BJ (cell line): Measurements from ENCODE around the gene LRP1B. TPM values are rescaled to one million over a fixed set of nuclear protein-coding genes. Genes with fewer than 3 reads are reported as not detected.

ENCODE experiments used
- CTCF ChIA-PET: fragments of 350-600 bp; formaldehyde crosslinking; extraction: SDS; loops from one replicate; lab custom pipeline; 2021; ENCODE audit warnings: antibody characterized with exemption, inconsistent platforms; lab: Yijun Ruan, JAX
- POLR2A ChIA-PET: fragments of 300-600 bp; sonication (Branson Sonifier 250); formaldehyde crosslinking; extraction: SDS; loops from one replicate; lab custom pipeline; 2021; ENCODE audit warnings: antibody characterized with exemption; lab: Charles Lee
- DNase-seq: peaks from one replicate; pipeline ENCODE4 v3.0.0-alpha.2; 2011; ENCODE audit warnings: low read depth
- H3K27me3 ChIP-seq: 2 replicates; pipeline ENCODE4 v1.6.0; 2011; ENCODE audit warnings: low read length; ENCODE audit not compliant: control insufficient read depth, insufficient read depth
- H3K36me3 ChIP-seq: 2 replicates; pipeline ENCODE4 v1.5.1; 2011; ENCODE audit warnings: low read length; ENCODE audit not compliant: control insufficient read depth, insufficient read depth
- H3K4me3 ChIP-seq: 2 replicates; pipeline ENCODE4 v1.5.1; 2011; ENCODE audit warnings: low read depth, mild to moderate bottlenecking, control low read depth, low read length
- polyA plus RNA-seq: library from polyadenylated mRNA; depleted of rRNA; stranded (reverse); fragments of >200 nt; gene quantifications from 2 replicates; pipeline ENCODE4 v1.2.3, GENCODE V29; 2011
- TF ChIP-seq, protein P1 (sequence below): IDR thresholded peaks from 2 replicates; pipeline ENCODE4 v1.5.1; 2011; ENCODE audit warnings: low read depth, mild to moderate bottlenecking, control low read depth, inconsistent platforms, low read length, moderate library complexity; ENCODE audit not compliant: insufficient read depth

Gene LRP1B
- polyA plus RNA-seq, 1 experiment = 0.04 TPM

GRCh38 chr2:142031656-142032055 lies 99.2 kb downstream of the LRP1B start:
- Histone ChIP-seq H3K27me3 (no peaks in the 10 kb centered on the region), H3K4me3 (no peak overlapping the region), H3K36me3 (no peaks in the 10 kb centered on the region)
- no peak for DNase-seq
- ChIA-PET POLR2A (no interaction called here), CTCF (no interaction called here)
- TF ChIP-seq, protein P1, sequence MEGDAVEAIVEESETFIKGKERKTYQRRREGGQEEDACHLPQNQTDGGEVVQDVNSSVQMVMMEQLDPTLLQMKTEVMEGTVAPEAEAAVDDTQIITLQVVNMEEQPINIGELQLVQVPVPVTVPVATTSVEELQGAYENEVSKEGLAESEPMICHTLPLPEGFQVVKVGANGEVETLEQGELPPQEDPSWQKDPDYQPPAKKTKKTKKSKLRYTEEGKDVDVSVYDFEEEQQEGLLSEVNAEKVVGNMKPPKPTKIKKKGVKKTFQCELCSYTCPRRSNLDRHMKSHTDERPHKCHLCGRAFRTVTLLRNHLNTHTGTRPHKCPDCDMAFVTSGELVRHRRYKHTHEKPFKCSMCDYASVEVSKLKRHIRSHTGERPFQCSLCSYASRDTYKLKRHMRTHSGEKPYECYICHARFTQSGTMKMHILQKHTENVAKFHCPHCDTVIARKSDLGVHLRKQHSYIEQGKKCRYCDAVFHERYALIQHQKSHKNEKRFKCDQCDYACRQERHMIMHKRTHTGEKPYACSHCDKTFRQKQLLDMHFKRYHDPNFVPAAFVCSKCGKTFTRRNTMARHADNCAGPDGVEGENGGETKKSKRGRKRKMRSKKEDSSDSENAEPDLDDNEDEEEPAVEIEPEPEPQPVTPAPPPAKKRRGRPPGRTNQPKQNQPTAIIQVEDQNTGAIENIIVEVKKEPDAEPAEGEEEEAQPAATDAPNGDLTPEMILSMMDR = no peak

GRCh38 chr2:142030735-142031134 lies 100.1 kb downstream of the LRP1B start:
- TF ChIP-seq, protein P1 = no peak
- DNase-seq = no peak
- Histone ChIP-seq H3K4me3 (no peak overlapping the region), H3K27me3 (no peaks in the 10 kb centered on the region), H3K36me3 (no peaks in the 10 kb centered on the region)
- ChIA-PET CTCF (no interaction called here), POLR2A (no interaction called here)

- CTCF ChIA-PET = no interaction called here
- H3K36me3 ChIP-seq = no peaks in the 10 kb centered on the region
- no peaks in the 10 kb centered on the region for H3K27me3 ChIP-seq
- TF ChIP-seq, protein P1 = no peak
- DNase-seq = no peak
- POLR2A ChIA-PET = interaction anchor here (0.7 kb wide), 1 partner anchor 60 kb away, joined by 3 read pairs; no protein-coding TSS in a partner anchor
- no peak overlapping the region for H3K4me3 ChIP-seq
These were observed 100.8 kb downstream of the LRP1B start for GRCh38 chr2:142029974-142030373.

DNA sequence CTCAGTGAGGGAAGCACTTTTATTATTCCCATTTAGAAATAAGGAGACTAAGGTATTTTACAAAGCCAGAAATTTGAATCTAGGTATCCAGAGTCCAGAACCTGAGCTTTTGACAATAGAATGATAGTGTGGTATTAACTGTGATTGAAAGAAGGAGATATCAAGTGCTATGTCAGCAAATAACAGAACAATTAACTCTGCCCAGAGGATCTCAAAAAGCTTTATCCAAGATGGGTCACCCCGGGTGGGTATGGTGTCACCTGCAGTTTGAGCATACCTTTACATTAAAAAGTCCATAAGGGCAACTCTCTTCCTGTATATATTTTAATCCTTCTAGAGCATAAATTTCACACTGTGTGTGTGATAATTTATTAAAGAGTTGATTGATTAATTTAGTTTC lies 105.4 kb downstream of the LRP1B start:
- TF ChIP-seq, protein P1 = no peak
- H3K27me3 ChIP-seq = no peaks in the 10 kb centered on the region
- no peak for DNase-seq
- CTCF ChIA-PET = no interaction called here
- no peaks in the 10 kb centered on the region for H3K36me3 ChIP-seq
- POLR2A ChIA-PET = no interaction called here
- H3K4me3 ChIP-seq = no peak overlapping the region

GRCh38 chr2:142020368-142020767 lies 110.4 kb downstream of the LRP1B start:
- DNase-seq = no peak
- no peak overlapping the region for H3K4me3 ChIP-seq
- CTCF ChIA-PET = no interaction called here
- no peaks in the 10 kb centered on the region for H3K27me3 ChIP-seq
- no peaks in the 10 kb centered on the region for H3K36me3 ChIP-seq
- POLR2A ChIA-PET = no interaction called here
- TF ChIP-seq, protein P1 = no peak
